Activated T-cell treated with anti-CD3 and anti-CD28 coated beads, Interleukin-2, amount 50 U/mL, for 1 hour (primary cell): Measurements from ENCODE around the gene NUP155.
"Not testable (repeated sequence)": the region's sequence is repeated elsewhere in the genome, so short reads cannot be mapped to it uniquely, and the experiment has no call there.

ENCODE experiments used
- DNase-seq: peaks from one replicate; pipeline ENCODE4 v3.0.0-alpha.2; 2020

The NUP155 gene

GRCh38 chr5:37275511-37275910 lies 95.4 kb downstream of the NUP155 start:
- DNase-seq, result no peak

DNA sequence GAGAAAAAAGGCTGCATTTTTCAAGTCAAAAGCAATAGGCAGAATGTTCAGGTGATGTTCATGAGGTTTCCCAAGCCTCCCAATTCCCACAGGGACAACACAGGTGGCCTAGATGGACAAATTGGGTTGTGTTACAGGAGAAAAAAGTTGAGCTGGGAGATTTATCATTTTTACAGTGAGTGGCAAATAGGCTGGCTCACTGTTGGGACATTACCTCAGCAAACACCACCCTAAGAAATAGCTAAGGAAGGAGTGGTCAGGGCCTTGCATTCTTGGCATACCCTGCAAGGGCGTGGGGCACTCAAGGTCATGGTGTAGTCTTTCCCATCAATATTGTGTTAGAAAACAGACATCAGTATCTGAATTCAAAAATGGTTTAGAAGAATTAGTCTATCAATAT lies 98.4 kb downstream of the NUP155 start:
- no peak for DNase-seq

GRCh38 chr5:37268100-37268499 lies 102.8 kb downstream of the NUP155 start:
- DNase-seq, result not testable (repeated sequence)

- DNase-seq, result no peak
Observed at GRCh38 chr5:37255774-37256358, 115.0 kb downstream of the NUP155 start.

DNA sequence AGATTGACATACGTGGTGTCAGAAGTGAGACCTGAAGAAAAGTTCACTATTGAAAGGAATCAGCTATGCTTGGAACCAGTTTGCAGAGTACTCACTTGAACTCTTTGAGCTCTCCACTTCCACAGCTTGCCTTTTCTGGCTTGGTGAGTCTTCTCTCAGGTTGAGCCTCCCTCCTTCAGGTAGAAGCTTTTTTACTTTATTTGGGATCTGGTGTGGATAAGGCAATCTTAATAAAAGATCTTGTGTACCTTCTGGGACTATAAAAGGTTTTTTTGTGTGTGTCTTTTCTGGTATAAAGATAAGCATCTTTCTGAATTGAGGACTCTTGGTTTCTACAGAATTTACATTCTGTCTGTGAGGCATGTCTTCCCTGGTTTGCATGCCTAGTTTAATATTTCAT lies 116.3 kb downstream of the NUP155 start:
- DNase-seq, result no peak

GRCh38 chr5:37251665-37252064 lies 119.2 kb downstream of the NUP155 start:
- no peak for DNase-seq

- DNase-seq, result no peak
Observed at GRCh38 chr5:37249815-37250164, 121.1 kb downstream of the NUP155 start.

GRCh38 chr5:37248970-37249814 lies 121.7 kb downstream of the NUP155 start, which contains the start of gene CPLANE1:
TSS of gene CPLANE1 (minus strand) at chr5:37249376. CDS start at chr5:37247698, 1,678 bp downstream.
- DNase-seq, result peak; percentile 66

DNA sequence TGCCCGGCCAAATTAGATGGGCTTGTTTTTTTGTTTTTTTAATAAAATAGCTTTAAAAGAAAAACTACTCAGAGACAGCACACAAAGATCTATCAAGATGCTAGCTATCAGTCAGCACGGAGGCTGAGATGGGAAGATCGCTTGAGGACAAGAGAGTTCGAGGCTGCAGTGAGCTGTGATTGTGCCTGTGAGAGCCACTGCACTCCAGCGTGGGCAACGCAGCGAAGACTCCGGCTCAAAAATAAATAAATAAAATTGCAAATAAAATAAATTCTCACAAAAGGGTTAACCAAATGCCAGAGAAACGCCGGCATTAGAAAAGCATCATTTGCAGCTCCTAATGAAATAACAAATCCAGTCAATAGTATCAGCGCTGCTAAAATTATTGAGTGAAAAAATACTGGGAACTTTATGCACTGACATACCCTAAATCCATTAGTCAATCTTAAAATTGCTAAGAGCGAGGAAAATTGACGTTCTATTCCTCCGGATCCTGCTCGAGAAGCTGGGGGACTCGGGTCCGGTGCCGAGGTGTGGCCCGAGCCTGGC lies 122.4 kb downstream of the NUP155 start:
- DNase-seq, result no peak

- DNase-seq, result no peak
Observed at GRCh38 chr5:37247496-37247895, 123.4 kb downstream of the NUP155 start.

DNA sequence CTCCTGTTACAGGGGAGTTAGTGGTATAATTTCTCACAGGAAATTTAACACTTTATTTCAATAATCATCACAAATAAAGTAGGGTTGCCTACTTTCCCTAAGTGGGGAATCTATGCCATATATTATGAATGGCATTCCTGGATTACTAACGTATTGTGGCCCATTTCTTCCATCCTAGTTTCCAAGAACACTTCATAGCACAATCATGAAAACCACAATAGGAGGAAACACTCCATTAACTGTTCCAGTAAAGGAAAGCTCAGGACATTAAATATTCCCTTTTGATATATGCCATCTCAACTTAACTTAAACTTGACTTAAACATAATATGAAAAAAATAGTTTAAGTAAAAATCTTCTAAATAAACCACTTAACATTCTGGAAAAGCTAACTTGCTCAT lies 123.9 kb downstream of the NUP155 start:
- no peak for DNase-seq
